Mucosa of stomach (tissue), 1 donor: ENCODE data around the gene GNG5.
A peak's percentile ranks its signal among the peaks of the same experiment; 100 is the strongest.
"Not testable (repeated sequence)": the region's sequence is repeated elsewhere in the genome, so short reads cannot be mapped to it uniquely, and the experiment has no call there.

Experiments used
- H3K27me3 ChIP-seq: one replicate; pipeline ENCODE4 v1.7.0; 2013; ENCODE audit warnings: mild to moderate bottlenecking, low read length; ENCODE audit not compliant: control insufficient read depth, insufficient read depth
- H3K36me3 ChIP-seq: one replicate; pipeline ENCODE4 v1.7.0; 2013; ENCODE audit warnings: low read length; ENCODE audit not compliant: control insufficient read depth, insufficient read depth
- H3K4me1 ChIP-seq: one replicate; pipeline ENCODE4 v1.7.0; 2013; ENCODE audit warnings: mild to moderate bottlenecking, low read length; ENCODE audit not compliant: control insufficient read depth, insufficient read depth
- H3K4me3 ChIP-seq: one replicate; pipeline ENCODE4 v1.7.0; 2013; ENCODE audit warnings: low read length
- H3K9ac ChIP-seq: one replicate; pipeline ENCODE4 v1.7.0; 2013; ENCODE audit warnings: mild to moderate bottlenecking, low read length, moderate library complexity
- H3K9me3 ChIP-seq: one replicate; pipeline ENCODE4 v1.7.0; 2013; ENCODE audit warnings: mild to moderate bottlenecking, low read length, moderate library complexity; ENCODE audit not compliant: control insufficient read depth
- donor health status: Pancreatic carcinoma.

Gene GNG5

GRCh38 chr1:84480650-84481049 is 25.7 kb downstream of the GNG5 start:
- peaks cover 8% of the 10 kb centered on the region for H3K4me1 ChIP-seq
- H3K36me3 ChIP-seq = peaks cover 6% of the 10 kb centered on the region
- H3K9me3 ChIP-seq = no peaks in the 10 kb centered on the region
- no peak overlapping the region for H3K4me3 ChIP-seq
- peaks cover 8% of the 10 kb centered on the region for H3K27me3 ChIP-seq
- no peak overlapping the region for H3K9ac ChIP-seq

- Histone ChIP-seq H3K27me3 (peaks cover 8% of the 10 kb centered on the region), H3K36me3 (peaks cover 6% of the 10 kb centered on the region), H3K9ac (peak overlapping the region; percentile 71), H3K4me3 (peak overlapping the region; percentile 53), H3K4me1 (peaks cover 8% of the 10 kb centered on the region), H3K9me3 (no peaks in the 10 kb centered on the region)
Measured at GRCh38 chr1:84479998-84480397, 26.4 kb downstream of the GNG5 start.

GRCh38 chr1:84478876-84479868 is 27.2 kb downstream of the GNG5 start, which contains the start of gene RPF1:
TSS of gene RPF1 (plus strand) at chr1:84479266. CDS start at chr1:84479282, 16 bp downstream.
- H3K9ac ChIP-seq = peak within 1 kb of the TSS; percentile 71
- H3K9me3 ChIP-seq = no peaks in the 10 kb centered on the region
- H3K27me3 ChIP-seq = peaks cover 8% of the 10 kb centered on the region
- H3K36me3 ChIP-seq = peaks cover 6% of the 10 kb centered on the region
- H3K4me3 ChIP-seq = peak within 1 kb of the TSS; percentile 53
- H3K4me1 ChIP-seq = peaks cover 8% of the 10 kb centered on the region

- Histone ChIP-seq H3K36me3 (peaks cover under 1% of the 10 kb centered on the region), H3K27me3 (peaks cover 20% of the 10 kb centered on the region), H3K4me1 (peaks cover 6% of the 10 kb centered on the region), H3K4me3 (no peak overlapping the region), H3K9ac (no peak overlapping the region), H3K9me3 (no peaks in the 10 kb centered on the region)
Measured at GRCh38 chr1:84476225-84476624, 30.2 kb downstream of the GNG5 start.

- Histone ChIP-seq H3K9ac (no peak overlapping the region), H3K4me1 (no peaks in the 10 kb centered on the region), H3K36me3 (no peaks in the 10 kb centered on the region), H3K9me3 (no peaks in the 10 kb centered on the region), H3K27me3 (peaks cover 12% of the 10 kb centered on the region), H3K4me3 (no peak overlapping the region)
Measured at GRCh38 chr1:84467298-84467697, 39.1 kb downstream of the GNG5 start.

GRCh38 chr1:84462118-84462517 is 44.3 kb downstream of the GNG5 start:
- no peaks in the 10 kb centered on the region for H3K9me3 ChIP-seq
- H3K36me3 ChIP-seq = no peaks in the 10 kb centered on the region
- no peaks in the 10 kb centered on the region for H3K4me1 ChIP-seq
- peaks cover 3% of the 10 kb centered on the region for H3K27me3 ChIP-seq
- H3K4me3 ChIP-seq = no peak overlapping the region
- H3K9ac ChIP-seq = no peak overlapping the region

- Histone ChIP-seq H3K36me3 (no peaks in the 10 kb centered on the region), H3K9me3 (no peaks in the 10 kb centered on the region), H3K27me3 (peaks cover 4% of the 10 kb centered on the region), H3K9ac (no peak overlapping the region), H3K4me1 (no peaks in the 10 kb centered on the region), H3K4me3 (no peak overlapping the region)
Measured at GRCh38 chr1:84452436-84452835, 53.9 kb downstream of the GNG5 start.

GRCh38 chr1:84450910-84451309 is 55.5 kb downstream of the GNG5 start:
- H3K4me3 ChIP-seq = no peak overlapping the region
- H3K4me1 ChIP-seq = no peaks in the 10 kb centered on the region
- no peaks in the 10 kb centered on the region for H3K27me3 ChIP-seq
- no peaks in the 10 kb centered on the region for H3K9me3 ChIP-seq
- no peak overlapping the region for H3K9ac ChIP-seq
- H3K36me3 ChIP-seq = no peaks in the 10 kb centered on the region

- not testable (repeated sequence) for H3K4me1 ChIP-seq, H3K9ac ChIP-seq, H3K27me3 ChIP-seq, H3K36me3 ChIP-seq, H3K9me3 ChIP-seq, H3K4me3 ChIP-seq
Measured at GRCh38 chr1:84448704-84449103, 57.7 kb downstream of the GNG5 start.
